ENCODE measurements around the gene TFEC.

GRCh38 chr7:115952832-115953231, 77.7 kb downstream of the TFEC start:
- TF ChIP-seq POLR2AphosphoS5 (IDR thresholded peaks at IDR 0.05) (no peak), CTCF (IDR thresholded peaks at IDR 0.05) (no peak), POLR2A (IDR thresholded peaks at IDR 0.05) (no peak)
